ENCODE results near the gene STK38. TPM values are rescaled to one million over a fixed set of nuclear protein-coding genes. Genes with fewer than 3 reads are reported as not detected.
A peak's percentile ranks its signal among the peaks of the same experiment; 100 is the strongest.

Gene STK38
- total RNA-seq, result 10 to 100 TPM; 20.5 to 51.0 (median 40.6) TPM

DNA sequence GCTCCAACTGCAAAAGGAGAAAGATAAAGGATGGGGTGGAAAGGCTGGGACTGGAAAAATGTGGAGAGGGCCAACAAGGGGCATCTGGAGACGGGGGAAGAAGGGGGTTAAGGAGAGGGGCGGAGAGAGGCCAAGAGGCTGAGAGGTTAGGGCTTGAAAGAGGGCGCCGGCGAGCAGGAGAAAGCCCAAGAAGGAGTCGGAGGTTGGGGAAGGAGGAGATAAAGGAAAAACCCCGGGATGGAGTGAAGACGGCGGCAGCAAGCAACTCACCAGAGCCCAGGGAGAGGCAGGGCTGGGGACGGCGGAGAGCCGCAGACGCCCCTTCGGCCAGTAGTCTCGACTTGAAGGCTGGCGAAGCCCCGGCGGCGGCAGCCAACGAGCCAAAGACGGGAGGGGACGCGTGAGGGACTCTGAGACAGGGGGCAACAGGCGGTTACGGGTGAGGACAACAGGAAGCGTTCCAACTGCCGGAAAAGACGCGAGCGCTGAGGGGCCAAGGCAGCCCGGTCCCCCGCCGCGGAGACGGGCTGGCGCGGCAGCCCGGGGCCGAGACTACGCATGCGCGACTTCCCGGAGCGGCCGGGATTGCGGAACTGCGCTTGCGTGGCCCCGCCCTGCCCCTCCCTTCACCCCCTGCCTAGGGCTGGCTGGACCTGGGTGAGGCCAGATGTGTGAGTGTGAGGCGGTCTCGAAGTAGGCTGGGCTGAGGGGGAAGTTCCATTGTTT lies at the start of gene STK38:
Gene STK38, minus strand, starts transcription at position 560 of the 726 bp plus-strand sequence. CDS start 7,277 bp downstream, outside the sequence.
- peak; percentile 99 for ATAC-seq
- Histone ChIP-seq H3K9me3 (no peaks in the 10 kb centered on the region), H3K36me3 (no peaks in the 10 kb centered on the region), H3K27me3 (no peaks in the 10 kb centered on the region), H3K4me3 (peak within 1 kb of the TSS; percentile 67 to 93), H3K27ac (peak within 1 kb of the TSS; percentile 78 to 99 (median 97)), H3K4me1 (peaks cover 0 to 49% (median 16%) of the 10 kb centered on the region in 3 donors)
- TF ChIP-seq EP300 (IDR thresholded peaks at IDR 0.05) (no peak), POLR2AphosphoS5 (IDR thresholded peaks at IDR 0.05) (peak; percentile 98), POLR2A (IDR thresholded peaks at IDR 0.05) (peak; percentile 96 to 97), CTCF (IDR thresholded peaks at IDR 0.05) (peak in 1 of 4 experiments; percentile 19)
- 0% methylated on average over 14 to 32 of the region's 51 CpGs for WGBS, 2 donors (ENCODE audit: low coverage in 1 of 2)

DNA sequence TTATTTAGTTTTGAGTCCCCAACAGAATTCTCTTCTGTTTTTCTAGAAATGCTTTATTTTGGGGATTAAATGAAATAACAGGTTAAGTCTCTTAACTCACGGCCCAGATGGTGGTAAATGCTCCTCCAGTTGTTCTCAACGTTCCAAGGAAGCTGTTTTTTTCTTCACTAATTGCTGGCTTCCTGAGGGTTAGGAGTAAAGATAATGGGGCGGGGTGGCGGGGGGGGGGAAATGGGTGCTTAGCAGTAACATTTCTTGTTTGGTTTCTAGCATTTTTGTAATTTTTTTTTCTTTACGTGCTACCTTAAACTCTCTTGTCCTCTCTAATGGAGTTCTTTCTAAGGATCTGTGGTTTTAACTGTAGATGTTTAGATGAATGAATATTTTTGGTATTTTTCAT lies 49.1 kb upstream of the STK38 start:
- Histone ChIP-seq H3K4me3 (peak overlapping the region; percentile 68 to 96), H3K27me3 (no peaks in the 10 kb centered on the region), H3K27ac (peak overlapping the region; percentile 91 to 98 (median 95)), H3K9me3 (no peaks in the 10 kb centered on the region), H3K36me3 (peaks cover 13 to 48% of the 10 kb centered on the region in 2 donors), H3K4me1 (peaks cover 23 to 58% (median 27%) of the 10 kb centered on the region in 3 donors)
- 0% methylated on average over 3 to 4 of the region's 5 CpGs for whole genome bisulfite sequencing, 2 donors (ENCODE audit: low coverage in 1 of 2)
- TF ChIP-seq POLR2AphosphoS5 (IDR thresholded peaks at IDR 0.05) (no peak), CTCF (IDR thresholded peaks at IDR 0.05) (no peak), EP300 (IDR thresholded peaks at IDR 0.05) (no peak), POLR2A (IDR thresholded peaks at IDR 0.05) (no peak)
- ATAC-seq, result no peak

- H3K4me3 ChIP-seq, result peak overlapping the region; percentile 68 to 96
- no peaks in the 10 kb centered on the region for H3K27me3 ChIP-seq
- WGBS, 2 donors (ENCODE audit: low coverage in 1 of 2), result 0% methylated on average over 11 to 15 of the region's 15 CpGs
- peaks cover 13 to 45% (median 17%) of the 10 kb centered on the region in 3 donors for H3K4me1 ChIP-seq
- ATAC-seq, result no peak
- H3K27ac ChIP-seq, result peak overlapping the region; percentile 91 to 98 (median 95)
- peak; percentile 39 for TF ChIP-seq POLR2AphosphoS5 (IDR thresholded peaks at IDR 0.05)
- TF ChIP-seq POLR2A (IDR thresholded peaks at IDR 0.05), result no peak
- H3K9me3 ChIP-seq, result no peaks in the 10 kb centered on the region
- peaks cover 10 to 35% of the 10 kb centered on the region in 2 donors for H3K36me3 ChIP-seq
These were observed 47.8 kb upstream of the STK38 start for GRCh38 chr6:36594816-36595643.

GRCh38 chr6:36594029-36594815 lies 46.9 kb upstream of the STK38 start, which contains the start of gene SRSF3:
SRSF3 (plus strand) TSS chr6:36594362; CDS start chr6:36596763, 2,401 bp downstream.
- ATAC-seq, result peak; percentile 99
- H3K4me3 ChIP-seq, result peak within 1 kb of the TSS; percentile 68 to 96
- peaks cover 9 to 37% (median 12%) of the 10 kb centered on the region in 3 donors for H3K4me1 ChIP-seq
- no peaks in the 10 kb centered on the region for H3K9me3 ChIP-seq
- peak within 1 kb of the TSS; percentile 91 to 98 (median 95) for H3K27ac ChIP-seq
- WGBS, 2 donors (ENCODE audit: low coverage in 1 of 2), result 0 to 1% methylated on average over 17 to 26 of the region's 58 CpGs
- H3K27me3 ChIP-seq, result no peaks in the 10 kb centered on the region
- TF ChIP-seq EP300 (IDR thresholded peaks at IDR 0.05) (no peak), POLR2A (IDR thresholded peaks at IDR 0.05) (peak; percentile 100), CTCF (IDR thresholded peaks at IDR 0.05) (peak in 3 of 4 experiments; percentile 57 to 64 (median 57)), POLR2AphosphoS5 (IDR thresholded peaks at IDR 0.05) (peak; percentile 100)
- H3K36me3 ChIP-seq, result peaks cover 5 to 27% of the 10 kb centered on the region in 2 donors

All from gastroesophageal sphincter (tissue), 4 donors.